H9 (cell line): Measurements from ENCODE around the gene FRY. TPM values are rescaled to one million over a fixed set of nuclear protein-coding genes. Genes with fewer than 3 reads are reported as not detected.

ENCODE experiments used
- DNase-seq: peaks from one replicate; pipeline ENCODE4 v3.0.0-alpha.2; 2017
- H2AFZ ChIP-seq: one replicate; pipeline ENCODE4 v1.6.1; 2013; ENCODE audit warnings: mild to moderate bottlenecking, low read length, control low read depth, moderate library complexity
- H2AK5ac ChIP-seq: 2 replicates; pipeline ENCODE4 v1.6.1; 2013; ENCODE audit warnings: low read length, control low read depth, mixed read lengths; ENCODE audit not compliant: insufficient read length
- H2BK120ac ChIP-seq: one replicate; pipeline ENCODE4 v1.6.1; 2013; ENCODE audit warnings: low read depth, mild to moderate bottlenecking, low read length, control low read depth, inconsistent platforms; ENCODE audit not compliant: poor library complexity, severe bottlenecking
- H2BK12ac ChIP-seq: 2 replicates; pipeline ENCODE4 v1.6.1; 2013; ENCODE audit warnings: low read length, control low read depth, mixed read lengths, low read depth; ENCODE audit not compliant: insufficient read length
- H2BK15ac ChIP-seq: 2 replicates; pipeline ENCODE4 v1.6.1; 2013; ENCODE audit warnings: low read depth, low read length, control low read depth
- H2BK20ac ChIP-seq: one replicate; pipeline ENCODE4 v1.6.1; 2013; ENCODE audit warnings: low read depth, mild to moderate bottlenecking, low read length, control low read depth, inconsistent platforms; ENCODE audit not compliant: poor library complexity, severe bottlenecking
- H2BK5ac ChIP-seq: 2 replicates; pipeline ENCODE4 v1.6.1; 2013; ENCODE audit warnings: low read length, control low read depth, mixed read lengths; ENCODE audit not compliant: insufficient read length
- H3K14ac ChIP-seq: 2 replicates; pipeline ENCODE4 v1.6.1; 2013; ENCODE audit warnings: low read length, control low read depth; ENCODE audit not compliant: insufficient read depth
- H3K18ac ChIP-seq: 2 replicates; pipeline ENCODE4 v1.6.1; 2013; ENCODE audit warnings: low read depth, mild to moderate bottlenecking, mixed read lengths, low read length, control low read depth; ENCODE audit not compliant: insufficient read length
- H3K23ac ChIP-seq: 2 replicates; pipeline ENCODE4 v1.6.1; 2013; ENCODE audit warnings: low read length, control low read depth, mixed read lengths, low read depth; ENCODE audit not compliant: insufficient read length
- H3K23me2 ChIP-seq: 2 replicates; pipeline ENCODE4 v1.6.1; 2013; ENCODE audit warnings: low read depth, mild to moderate bottlenecking, mixed read lengths, low read length, control low read depth; ENCODE audit not compliant: insufficient read length, poor library complexity, severe bottlenecking
- H3K27ac ChIP-seq: 2 replicates; pipeline ENCODE4 v1.5.1; 2013; ENCODE audit warnings: low read length, control low read depth, mixed read lengths, low read depth; ENCODE audit not compliant: insufficient read length
- H3K27me3 ChIP-seq: 2 replicates; pipeline ENCODE4 v1.6.1; 2013; ENCODE audit warnings: low read length, control low read depth, inconsistent platforms; ENCODE audit not compliant: insufficient read depth
- H3K4ac ChIP-seq: 2 replicates; pipeline ENCODE4 v1.6.1; 2013; ENCODE audit warnings: low read depth, mild to moderate bottlenecking, control low read depth, inconsistent platforms, low read length, moderate library complexity
- H3K4me1 ChIP-seq: 2 replicates; pipeline ENCODE4 v1.6.1; 2013; ENCODE audit warnings: low read length, control low read depth, inconsistent platforms; ENCODE audit not compliant: insufficient read depth
- H3K4me2 ChIP-seq: 2 replicates; pipeline ENCODE4 v1.6.1; 2013; ENCODE audit warnings: low read length, control low read depth, mixed read lengths; ENCODE audit not compliant: insufficient read length, insufficient read depth
- H3K56ac ChIP-seq: 2 replicates; pipeline ENCODE4 v1.6.1; 2013; ENCODE audit warnings: low read depth, mild to moderate bottlenecking, mixed read lengths, low read length, control low read depth; ENCODE audit not compliant: insufficient read length
- H3K79me1 ChIP-seq: 2 replicates; pipeline ENCODE4 v1.6.1; 2013; ENCODE audit warnings: low read depth, mild to moderate bottlenecking, moderate library complexity, low read length, control low read depth, inconsistent platforms; ENCODE audit not compliant: insufficient read depth, poor library complexity, severe bottlenecking
- H3K79me2 ChIP-seq: 2 replicates; pipeline ENCODE4 v1.6.1; 2013; ENCODE audit warnings: low read length, control low read depth, inconsistent platforms; ENCODE audit not compliant: insufficient read depth
- H3K9ac ChIP-seq: 2 replicates; pipeline ENCODE4 v1.6.1; 2013; ENCODE audit warnings: low read length, control low read depth, mixed read lengths; ENCODE audit not compliant: insufficient read length; ENCODE audit errors: extremely low read depth
- H3K9me3 ChIP-seq: one replicate; pipeline ENCODE4 v1.6.1; 2013; ENCODE audit warnings: low read depth, low read length, inconsistent platforms; ENCODE audit not compliant: control insufficient read depth
- H3T11ph ChIP-seq: one replicate; pipeline ENCODE4 v1.6.1; 2013; ENCODE audit warnings: mild to moderate bottlenecking, low read length, control low read depth, inconsistent platforms
- H4K20me1 ChIP-seq: one replicate; pipeline ENCODE4 v1.6.1; 2013; ENCODE audit not compliant: control insufficient read depth, insufficient read length, insufficient read depth
- H4K5ac ChIP-seq: 2 replicates; pipeline ENCODE4 v1.6.1; 2013; ENCODE audit warnings: low read depth, mild to moderate bottlenecking, mixed read lengths, low read length, control low read depth; ENCODE audit not compliant: insufficient read length
- H4K8ac ChIP-seq: replicated peaks from 2 replicates; pipeline ENCODE4 v1.6.1; 2013; ENCODE audit warnings: low read length, control low read depth, mixed read lengths, low read depth; ENCODE audit not compliant: insufficient read length
- H4K91ac ChIP-seq: 2 replicates; pipeline ENCODE4 v1.6.1; 2013; ENCODE audit warnings: low read depth, mild to moderate bottlenecking, moderate library complexity, mixed read lengths, low read length, control low read depth; ENCODE audit not compliant: insufficient read length
- H3K27ac Mint-ChIP-seq, 3 experiments: 2 replicates in 2 of 3; 3 replicates in 1 of 3; pipeline ENCODE4 v1.8.0; 2020 to 2021; ENCODE audit warnings: mixed read lengths in 3 of 3, mild to moderate bottlenecking in 1 of 3, moderate library complexity in 1 of 3
- H3K27me3 Mint-ChIP-seq: 2 replicates; pipeline ENCODE4 v1.8.0; 2021; ENCODE audit warnings: low read depth, mild to moderate bottlenecking, moderate library complexity, mixed read lengths
- H3K36me3 Mint-ChIP-seq, 3 experiments: 2 replicates in 2 of 3; 3 replicates in 1 of 3; pipeline ENCODE4 v1.8.0; 2020 to 2021; ENCODE audit warnings: low read depth in 3 of 3, mixed read lengths in 3 of 3; ENCODE audit not compliant: insufficient read depth in 1 of 3
- H3K4me1 Mint-ChIP-seq, 2 experiments: 2 replicates each; pipeline ENCODE4 v1.8.0; 2020; ENCODE audit warnings: mixed read lengths in 2 of 2
- H3K4me3 Mint-ChIP-seq, 2 experiments: 2 replicates in 1 of 2; 3 replicates in 1 of 2; pipeline ENCODE4 v1.8.0; 2020 to 2021; ENCODE audit warnings: mild to moderate bottlenecking in 2 of 2, mixed read lengths in 2 of 2, moderate library complexity in 1 of 2
- H3K9me3 Mint-ChIP-seq, 2 experiments: 2 replicates in 1 of 2; 3 replicates in 1 of 2; pipeline ENCODE4 v1.8.0; 2020; ENCODE audit warnings: mild to moderate bottlenecking in 2 of 2, mixed read lengths in 2 of 2, moderate library complexity in 1 of 2
- WGBS: extraction: QIAGEN DNeasy Blood & Tissue Kit; methylation state at CpG from one replicate; pipeline ENCODE4 v1.1.7; 2013; ENCODE audit warnings: missing lambda C conversion rate, low lambda C conversion rate, mixed read lengths; ENCODE audit not compliant: insufficient read length; ENCODE audit errors: extremely low coverage; 5-methylcytosine and 5-hydroxymethylcytosine counted together
- total RNA-seq: library from RNA; stranded (reverse); gene quantifications from 2 replicates; pipeline ENCODE4 v1.2.1, GENCODE V29; 2021
- TF ChIP-seq, protein P1 (sequence below): fragments of 200-600 bp; sonication (generic); conservative IDR thresholded peaks from 3 replicates; pipeline ENCODE4 v1.8.0; 2021; ENCODE audit warnings: antibody characterized with exemption, mild to moderate bottlenecking

FRY gene
- total RNA-seq, 1 experiment from 2014 or later = 5.2 TPM

DNA sequence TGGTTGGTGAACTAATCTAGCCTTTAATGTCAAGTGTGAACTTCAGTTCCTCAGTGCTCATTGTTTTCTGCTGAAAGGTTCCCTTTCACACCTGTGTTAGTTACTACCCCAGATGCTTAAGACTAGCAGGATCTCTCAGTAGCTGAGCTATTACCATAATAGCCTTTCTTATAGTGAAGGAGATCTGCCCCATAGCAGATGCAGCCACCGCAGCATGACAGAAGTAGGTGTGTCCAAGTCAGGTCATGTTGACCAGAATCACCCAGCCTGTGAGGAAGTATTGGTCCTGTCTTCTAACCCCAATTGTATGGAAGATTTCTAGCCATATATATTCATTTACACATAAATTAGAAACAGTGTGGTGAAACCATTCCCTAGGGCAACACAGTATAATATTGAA, 246.3 kb downstream of the FRY start:
- TF ChIP-seq, protein P1, sequence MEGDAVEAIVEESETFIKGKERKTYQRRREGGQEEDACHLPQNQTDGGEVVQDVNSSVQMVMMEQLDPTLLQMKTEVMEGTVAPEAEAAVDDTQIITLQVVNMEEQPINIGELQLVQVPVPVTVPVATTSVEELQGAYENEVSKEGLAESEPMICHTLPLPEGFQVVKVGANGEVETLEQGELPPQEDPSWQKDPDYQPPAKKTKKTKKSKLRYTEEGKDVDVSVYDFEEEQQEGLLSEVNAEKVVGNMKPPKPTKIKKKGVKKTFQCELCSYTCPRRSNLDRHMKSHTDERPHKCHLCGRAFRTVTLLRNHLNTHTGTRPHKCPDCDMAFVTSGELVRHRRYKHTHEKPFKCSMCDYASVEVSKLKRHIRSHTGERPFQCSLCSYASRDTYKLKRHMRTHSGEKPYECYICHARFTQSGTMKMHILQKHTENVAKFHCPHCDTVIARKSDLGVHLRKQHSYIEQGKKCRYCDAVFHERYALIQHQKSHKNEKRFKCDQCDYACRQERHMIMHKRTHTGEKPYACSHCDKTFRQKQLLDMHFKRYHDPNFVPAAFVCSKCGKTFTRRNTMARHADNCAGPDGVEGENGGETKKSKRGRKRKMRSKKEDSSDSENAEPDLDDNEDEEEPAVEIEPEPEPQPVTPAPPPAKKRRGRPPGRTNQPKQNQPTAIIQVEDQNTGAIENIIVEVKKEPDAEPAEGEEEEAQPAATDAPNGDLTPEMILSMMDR = no peak
- Histone ChIP-seq H2AK5ac (no peak overlapping the region), H3K4me1 (no peaks in the 10 kb centered on the region), H2BK12ac (no peak overlapping the region), H3K23me2 (no peaks in the 10 kb centered on the region), H3T11ph (no peak overlapping the region), H3K27ac (no peak overlapping the region), H4K91ac (no peak overlapping the region), H2AFZ (no peak overlapping the region), H3K56ac (no peak overlapping the region), H4K20me1 (no peaks in the 10 kb centered on the region), H2BK15ac (no peak overlapping the region), H3K9ac (no peak overlapping the region), H3K14ac (no peak overlapping the region), H4K5ac (no peak overlapping the region), H2BK5ac (no peak overlapping the region), H2BK120ac (no peak overlapping the region), H3K18ac (no peak overlapping the region), H3K27me3 (no peaks in the 10 kb centered on the region), H3K4me2 (no peak overlapping the region), H3K4ac (no peak overlapping the region), H3K9me3 (no peaks in the 10 kb centered on the region), H2BK20ac (no peak overlapping the region), H4K8ac (no peak overlapping the region), H3K79me1 (no peaks in the 10 kb centered on the region), H3K23ac (no peak overlapping the region), H3K79me2 (no peaks in the 10 kb centered on the region)
- H3K4me1 Mint-ChIP-seq = peaks cover 0 to 10% of the 10 kb centered on the region in 2 experiments; a peak in 3 of 4 replicates
- H3K4me3 Mint-ChIP-seq = no peak overlapping the region
- WGBS = no CpG with 5 or more reads among the region's 1 CpG
- DNase-seq = no peak
- H3K9me3 Mint-ChIP-seq = no peaks in the 10 kb centered on the region
- no peak overlapping the region for H3K27ac Mint-ChIP-seq
- no peaks in the 10 kb centered on the region for H3K27me3 Mint-ChIP-seq
- no peaks in the 10 kb centered on the region for H3K36me3 Mint-ChIP-seq
